Fibroblast of lung (primary cell): ENCODE results near the gene RNF126. TPM values are rescaled to one million over a fixed set of nuclear protein-coding genes. Genes with fewer than 3 reads are reported as not detected.

Experiments used
- DNase-seq, 2 donors: peaks; one replicate each; pipeline versions ENCODE4 v3.0.0 to v3.0.0-alpha.2; 2010; ENCODE audit warnings: low read depth in 2 of 2
- H2AFZ ChIP-seq: 2 replicates; pipeline ENCODE4 v1.5.1; 2012; ENCODE audit warnings: low read length, control low read depth, inconsistent platforms
- H3K27ac ChIP-seq: 2 replicates; pipeline ENCODE4 v1.5.1; 2011; ENCODE audit warnings: low read length, control low read depth; ENCODE audit not compliant: insufficient read depth
- H3K27me3 ChIP-seq: 2 replicates; pipeline ENCODE4 v1.5.1; 2011; ENCODE audit warnings: mild to moderate bottlenecking, low read length; ENCODE audit not compliant: control insufficient read depth, insufficient read depth
- H3K36me3 ChIP-seq: 2 replicates; pipeline ENCODE4 v1.5.1; 2011; ENCODE audit warnings: low read length; ENCODE audit not compliant: control insufficient read depth, insufficient read depth
- H3K4me1 ChIP-seq: 2 replicates; pipeline ENCODE4 v1.5.1; 2011; ENCODE audit warnings: low read length; ENCODE audit not compliant: control insufficient read depth, insufficient read depth; ENCODE audit errors: extremely low read depth
- H3K4me2 ChIP-seq: 2 replicates; pipeline ENCODE4 v1.5.1; 2011; ENCODE audit warnings: low read length, control low read depth; ENCODE audit not compliant: insufficient read depth; ENCODE audit errors: extremely low read depth
- H3K4me3 ChIP-seq, 4 experiments: fragments of 200-600 bp in 1 of 4; sonication (generic) in 1 of 4; replicated peaks in 1 of 4; 2 replicates each; pipeline ENCODE4 v1.5.1; 2011 to 2016; ENCODE audit warnings: low read length in 4 of 4, low read depth in 3 of 4, mild to moderate bottlenecking in 3 of 4, control low read depth in 2 of 4, inconsistent platforms in 1 of 4, mixed read lengths in 1 of 4; ENCODE audit not compliant: insufficient read depth in 1 of 4; ENCODE audit errors: control extremely low read depth in 1 of 4
- H3K79me2 ChIP-seq: 2 replicates; pipeline ENCODE4 v1.5.1; 2012; ENCODE audit warnings: mild to moderate bottlenecking, low read length, inconsistent platforms; ENCODE audit not compliant: control insufficient read depth, insufficient read depth
- H3K9ac ChIP-seq: 2 replicates; pipeline ENCODE4 v1.5.1; 2011; ENCODE audit warnings: mild to moderate bottlenecking, low read length, control low read depth; ENCODE audit not compliant: insufficient read depth
- H3K9me3 ChIP-seq: 2 replicates; pipeline ENCODE4 v1.5.1; 2012; ENCODE audit warnings: low read depth, low read length; ENCODE audit not compliant: control insufficient read depth, insufficient read depth
- H4K20me1 ChIP-seq: 2 replicates; pipeline ENCODE4 v1.5.1; 2011; ENCODE audit warnings: low read length; ENCODE audit not compliant: control insufficient read depth, insufficient read depth; ENCODE audit errors: extremely low read depth
- EZH2 ChIP-seq: IDR thresholded peaks from 2 replicates; pipeline ENCODE4 v1.5.1; 2012; ENCODE audit warnings: low read length, control low read depth, mild to moderate bottlenecking; ENCODE audit errors: missing control alignments
- polyA plus RNA-seq, 2 donors: library from polyadenylated mRNA; depleted of rRNA in 1 of 2; stranded (reverse) in 1 of 2; unstranded in 1 of 2; fragments of >200 nt; gene quantifications; 2 replicates each; pipeline ENCODE4 v1.2.1, GENCODE V29; 2011 to 2012; ENCODE audit warnings: missing spikeins in 1 of 2
- total RNA-seq: library from RNA; depleted of rRNA; stranded (reverse); fragments of >200 nt; gene quantifications from 2 replicates; pipeline ENCODE4 v1.2.1, GENCODE V29; 2014
- TF ChIP-seq, protein P1 (sequence below), 2 donors: IDR thresholded peaks in 1 of 2; conservative IDR thresholded peaks in 1 of 2; 1 replicate in 1 of 2; 2 replicates in 1 of 2; pipeline ENCODE4 v1.5.1; 2011 to 2012; ENCODE audit warnings: low read length in 2 of 2, control low read depth in 1 of 2, inconsistent platforms in 1 of 2, low read depth in 1 of 2, mild to moderate bottlenecking in 1 of 2

Gene RNF126
- total and polyA plus RNA-seq, 2 donors (not counting 1 experiment from before 2014, with no cell fraction given): 7.8 to 18.0 TPM

DNA sequence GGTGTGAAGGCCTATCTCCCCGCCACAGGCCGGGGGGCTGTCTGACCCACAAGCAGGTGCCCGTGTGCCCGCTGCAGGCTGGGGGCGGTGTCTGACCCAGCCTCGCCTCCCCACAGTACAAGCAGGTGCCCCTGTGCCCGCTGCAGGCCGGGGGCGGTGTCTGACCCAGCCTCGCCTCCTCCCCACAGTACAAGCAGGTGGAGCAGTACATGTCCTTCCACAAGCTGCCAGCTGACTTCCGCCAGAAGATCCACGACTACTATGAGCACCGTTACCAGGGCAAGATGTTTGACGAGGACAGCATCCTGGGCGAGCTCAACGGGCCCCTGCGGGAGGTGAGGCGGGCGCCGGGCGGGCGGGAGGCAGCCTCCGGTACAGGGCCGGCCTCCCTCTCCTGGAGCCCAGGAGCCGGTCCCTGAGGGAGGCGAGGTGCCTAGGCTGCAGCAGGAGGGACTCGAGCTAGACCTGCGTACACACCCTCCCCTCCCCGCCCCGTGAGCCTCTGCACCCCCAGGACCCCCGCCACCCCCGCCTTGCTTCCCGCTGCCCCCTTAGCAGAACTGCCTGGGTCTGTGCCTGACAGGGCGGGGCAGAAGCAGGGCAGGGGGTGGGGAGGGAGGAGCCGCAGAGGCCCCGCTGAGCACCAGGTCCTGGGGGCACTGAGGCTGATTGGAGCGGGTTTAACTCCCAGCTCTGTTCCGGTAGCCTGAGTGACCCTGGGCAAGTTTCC lies 52.8 kb downstream of the RNF126 start:
- Histone ChIP-seq H3K27me3 (no peaks in the 10 kb centered on the region), H3K4me3 (no peak overlapping the region), H3K9ac (no peak overlapping the region), H3K36me3 (no peaks in the 10 kb centered on the region), H3K4me1 (peaks cover 9% of the 10 kb centered on the region), H4K20me1 (no peaks in the 10 kb centered on the region), H3K27ac (peak overlapping the region; percentile 78), H3K79me2 (no peaks in the 10 kb centered on the region), H2AFZ (no peak overlapping the region), H3K4me2 (no peak overlapping the region), H3K9me3 (no peaks in the 10 kb centered on the region)
- DNase-seq: no peak
- TF ChIP-seq, protein P1, sequence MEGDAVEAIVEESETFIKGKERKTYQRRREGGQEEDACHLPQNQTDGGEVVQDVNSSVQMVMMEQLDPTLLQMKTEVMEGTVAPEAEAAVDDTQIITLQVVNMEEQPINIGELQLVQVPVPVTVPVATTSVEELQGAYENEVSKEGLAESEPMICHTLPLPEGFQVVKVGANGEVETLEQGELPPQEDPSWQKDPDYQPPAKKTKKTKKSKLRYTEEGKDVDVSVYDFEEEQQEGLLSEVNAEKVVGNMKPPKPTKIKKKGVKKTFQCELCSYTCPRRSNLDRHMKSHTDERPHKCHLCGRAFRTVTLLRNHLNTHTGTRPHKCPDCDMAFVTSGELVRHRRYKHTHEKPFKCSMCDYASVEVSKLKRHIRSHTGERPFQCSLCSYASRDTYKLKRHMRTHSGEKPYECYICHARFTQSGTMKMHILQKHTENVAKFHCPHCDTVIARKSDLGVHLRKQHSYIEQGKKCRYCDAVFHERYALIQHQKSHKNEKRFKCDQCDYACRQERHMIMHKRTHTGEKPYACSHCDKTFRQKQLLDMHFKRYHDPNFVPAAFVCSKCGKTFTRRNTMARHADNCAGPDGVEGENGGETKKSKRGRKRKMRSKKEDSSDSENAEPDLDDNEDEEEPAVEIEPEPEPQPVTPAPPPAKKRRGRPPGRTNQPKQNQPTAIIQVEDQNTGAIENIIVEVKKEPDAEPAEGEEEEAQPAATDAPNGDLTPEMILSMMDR (conservative IDR thresholded peaks at IDR 0.05 in 1 of 2, IDR thresholded peaks at IDR 0.05 in 1 of 2; ENCODE audit: low read depth in 1 of 2, low read length in 2 of 2): no peak
- TF ChIP-seq EZH2: no peak

DNA sequence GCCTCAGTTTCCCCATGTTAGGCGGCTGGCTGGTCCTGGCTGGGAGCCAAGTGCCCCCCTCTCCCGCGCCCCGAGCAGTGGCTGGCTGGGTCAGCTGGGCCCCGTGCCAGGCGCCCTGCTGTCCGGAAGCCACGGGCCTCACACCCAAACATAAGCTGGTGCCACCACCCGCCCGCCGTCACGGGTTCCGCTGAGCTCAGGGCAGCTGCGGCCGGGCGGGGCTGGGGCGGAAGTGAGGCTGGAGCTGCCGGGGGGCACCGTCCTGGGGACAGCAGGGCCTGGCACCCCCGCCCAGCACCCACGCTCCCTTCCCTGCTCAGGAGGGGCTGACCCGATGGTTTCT lies 54.0 kb downstream of the RNF126 start:
- Histone ChIP-seq H3K27ac (no peak overlapping the region), H3K4me1 (peaks cover 9% of the 10 kb centered on the region), H3K4me2 (no peak overlapping the region), H3K9me3 (no peaks in the 10 kb centered on the region), H3K27me3 (no peaks in the 10 kb centered on the region), H3K36me3 (no peaks in the 10 kb centered on the region), H4K20me1 (no peaks in the 10 kb centered on the region), H2AFZ (no peak overlapping the region), H3K4me3 (no peak overlapping the region), H3K9ac (no peak overlapping the region), H3K79me2 (no peaks in the 10 kb centered on the region)
- DNase-seq: no peak
- no peak for TF ChIP-seq EZH2
- TF ChIP-seq, protein P1 (conservative IDR thresholded peaks at IDR 0.05 in 1 of 2, IDR thresholded peaks at IDR 0.05 in 1 of 2; ENCODE audit: low read depth in 1 of 2, low read length in 2 of 2): no peak

DNA sequence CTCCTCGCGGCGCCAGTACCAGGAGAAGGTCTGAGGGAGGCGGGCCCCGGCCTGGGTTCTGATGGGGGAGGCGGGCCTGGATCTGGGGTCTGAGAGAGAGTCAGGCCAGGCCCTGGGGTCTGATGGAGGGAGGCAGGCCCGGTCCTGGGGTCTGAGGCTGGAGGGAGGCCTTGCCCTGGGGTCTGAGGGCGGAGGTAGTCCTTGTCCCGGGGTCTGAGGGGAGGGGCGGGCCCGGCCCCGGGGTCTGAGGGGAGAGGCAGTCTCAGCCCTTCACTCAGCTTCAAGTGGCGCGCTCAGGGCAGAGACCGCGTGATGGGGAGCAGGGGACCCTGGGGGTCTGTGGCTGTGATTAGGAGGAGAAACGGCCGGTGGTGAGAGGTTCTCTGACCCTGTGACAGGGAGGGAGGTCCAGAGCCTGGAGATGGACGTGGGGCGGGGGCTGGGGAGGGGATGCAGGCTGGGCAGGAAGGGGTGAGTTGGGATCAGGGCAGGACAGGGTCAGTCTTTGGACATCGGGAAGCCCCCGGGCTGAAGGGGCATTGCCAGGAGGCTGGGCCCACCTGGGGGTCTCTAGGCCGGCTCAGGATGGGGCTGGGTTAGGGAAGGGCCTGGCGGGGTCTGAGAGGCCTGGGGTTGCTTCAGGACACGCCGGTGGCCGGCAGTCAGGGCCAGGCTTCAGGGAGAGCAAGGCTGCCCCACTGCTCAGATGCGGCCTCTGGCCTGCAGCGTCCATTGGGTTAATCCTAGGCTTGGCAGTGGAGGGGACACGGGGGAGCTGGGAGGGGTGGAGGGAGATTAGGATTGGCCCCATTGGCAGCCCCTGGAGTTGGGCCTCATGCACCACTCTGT lies 54.6 kb downstream of the RNF126 start:
- H2AFZ ChIP-seq: no peak overlapping the region
- H3K9ac ChIP-seq: no peak overlapping the region
- H3K27me3 ChIP-seq: no peaks in the 10 kb centered on the region
- no peak overlapping the region for H3K27ac ChIP-seq
- no peaks in the 10 kb centered on the region for H3K36me3 ChIP-seq
- H3K4me1 ChIP-seq: peaks cover 9% of the 10 kb centered on the region
- TF ChIP-seq, protein P1 (conservative IDR thresholded peaks at IDR 0.05 in 1 of 2, IDR thresholded peaks at IDR 0.05 in 1 of 2; ENCODE audit: low read depth in 1 of 2, low read length in 2 of 2): no peak
- TF ChIP-seq EZH2: no peak
- H3K79me2 ChIP-seq: no peaks in the 10 kb centered on the region
- H4K20me1 ChIP-seq: no peaks in the 10 kb centered on the region
- no peak overlapping the region for H3K4me2 ChIP-seq
- no peak for DNase-seq
- no peak overlapping the region for H3K4me3 ChIP-seq
- no peaks in the 10 kb centered on the region for H3K9me3 ChIP-seq
